WTC11 (cell line): ENCODE results near the gene PLA2G4A.

Experiments
- AFF4 ChIP-seq: sonication (generic); formaldehyde crosslinking; IDR thresholded peaks from 2 replicates; pipeline ENCODE4 v1.8.1; 2023; ENCODE audit warnings: mild to moderate bottlenecking, missing genetic modification reagents, borderline replicate concordance
- CBFB ChIP-seq: sonication (generic); formaldehyde crosslinking; IDR thresholded peaks from 2 replicates; pipeline ENCODE4 v1.8.1; 2022; ENCODE audit warnings: mild to moderate bottlenecking, low read depth, missing genetic modification reagents
- CTCF ChIP-seq: fragments of 200-600 bp; IDR thresholded peaks from 2 replicates; pipeline ENCODE4 v1.8.0; 2022; ENCODE audit warnings: antibody characterized with exemption
- FOXP1 ChIP-seq: sonication (generic); formaldehyde crosslinking; IDR thresholded peaks from 2 replicates; pipeline ENCODE4 v1.8.0; 2022; ENCODE audit warnings: missing genetic modification reagents, mild to moderate bottlenecking, moderate library complexity, borderline replicate concordance
- HMGA2 ChIP-seq: fragments of 250-450 bp; sonication (Bioruptor Pico); IDR thresholded peaks from 2 replicates; pipeline ENCODE4 v1.4.0; 2021; ENCODE audit warnings: mild to moderate bottlenecking, moderate library complexity
- NR1H2 ChIP-seq: sonication (generic); formaldehyde crosslinking; IDR thresholded peaks from 2 replicates; pipeline ENCODE4 v1.9.0; 2021; ENCODE audit warnings: mild to moderate bottlenecking, moderate library complexity, missing genetic modification reagents
- NR2C2 ChIP-seq: sonication (generic); formaldehyde crosslinking; IDR thresholded peaks from 2 replicates; pipeline ENCODE4 v1.8.0; 2022; ENCODE audit warnings: mild to moderate bottlenecking, missing genetic modification reagents
- TEAD1 ChIP-seq: sonication (generic); formaldehyde crosslinking; IDR thresholded peaks from 2 replicates; pipeline ENCODE4 v1.8.0; 2022; ENCODE audit warnings: mild to moderate bottlenecking, missing genetic modification reagents
- ZNF138 ChIP-seq: sonication (generic); formaldehyde crosslinking; conservative IDR thresholded peaks from 2 replicates; pipeline ENCODE4 v1.8.1; 2022; ENCODE audit warnings: mild to moderate bottlenecking, moderate library complexity, missing genetic modification reagents
- ZNF423 ChIP-seq: fragments of 250-450 bp; sonication (Bioruptor Pico); IDR thresholded peaks from 2 replicates; pipeline ENCODE4 v2.1.2; 2022; ENCODE audit warnings: mild to moderate bottlenecking, moderate library complexity
- TF ChIP-seq, protein P1 (sequence below): sonication (generic); formaldehyde crosslinking; IDR thresholded peaks from 2 replicates; pipeline ENCODE4 v1.8.0; 2023; ENCODE audit warnings: missing genetic modification reagents, mild to moderate bottlenecking, borderline replicate concordance
- TF ChIP-seq, protein P2 (sequence below): sonication (generic); formaldehyde crosslinking; IDR thresholded peaks from 2 replicates; pipeline ENCODE4 v1.8.0; 2022; ENCODE audit warnings: mild to moderate bottlenecking, missing genetic modification reagents
- TF ChIP-seq, protein P3 (sequence below): sonication (generic); formaldehyde crosslinking; IDR thresholded peaks from 2 replicates; pipeline ENCODE4 v1.8.1; 2022; ENCODE audit warnings: mild to moderate bottlenecking, missing genetic modification reagents, moderate library complexity, borderline replicate concordance

- TF ChIP-seq FOXP1 (CRISPR knock-in tag) = no peak
- TF ChIP-seq, protein P1, sequence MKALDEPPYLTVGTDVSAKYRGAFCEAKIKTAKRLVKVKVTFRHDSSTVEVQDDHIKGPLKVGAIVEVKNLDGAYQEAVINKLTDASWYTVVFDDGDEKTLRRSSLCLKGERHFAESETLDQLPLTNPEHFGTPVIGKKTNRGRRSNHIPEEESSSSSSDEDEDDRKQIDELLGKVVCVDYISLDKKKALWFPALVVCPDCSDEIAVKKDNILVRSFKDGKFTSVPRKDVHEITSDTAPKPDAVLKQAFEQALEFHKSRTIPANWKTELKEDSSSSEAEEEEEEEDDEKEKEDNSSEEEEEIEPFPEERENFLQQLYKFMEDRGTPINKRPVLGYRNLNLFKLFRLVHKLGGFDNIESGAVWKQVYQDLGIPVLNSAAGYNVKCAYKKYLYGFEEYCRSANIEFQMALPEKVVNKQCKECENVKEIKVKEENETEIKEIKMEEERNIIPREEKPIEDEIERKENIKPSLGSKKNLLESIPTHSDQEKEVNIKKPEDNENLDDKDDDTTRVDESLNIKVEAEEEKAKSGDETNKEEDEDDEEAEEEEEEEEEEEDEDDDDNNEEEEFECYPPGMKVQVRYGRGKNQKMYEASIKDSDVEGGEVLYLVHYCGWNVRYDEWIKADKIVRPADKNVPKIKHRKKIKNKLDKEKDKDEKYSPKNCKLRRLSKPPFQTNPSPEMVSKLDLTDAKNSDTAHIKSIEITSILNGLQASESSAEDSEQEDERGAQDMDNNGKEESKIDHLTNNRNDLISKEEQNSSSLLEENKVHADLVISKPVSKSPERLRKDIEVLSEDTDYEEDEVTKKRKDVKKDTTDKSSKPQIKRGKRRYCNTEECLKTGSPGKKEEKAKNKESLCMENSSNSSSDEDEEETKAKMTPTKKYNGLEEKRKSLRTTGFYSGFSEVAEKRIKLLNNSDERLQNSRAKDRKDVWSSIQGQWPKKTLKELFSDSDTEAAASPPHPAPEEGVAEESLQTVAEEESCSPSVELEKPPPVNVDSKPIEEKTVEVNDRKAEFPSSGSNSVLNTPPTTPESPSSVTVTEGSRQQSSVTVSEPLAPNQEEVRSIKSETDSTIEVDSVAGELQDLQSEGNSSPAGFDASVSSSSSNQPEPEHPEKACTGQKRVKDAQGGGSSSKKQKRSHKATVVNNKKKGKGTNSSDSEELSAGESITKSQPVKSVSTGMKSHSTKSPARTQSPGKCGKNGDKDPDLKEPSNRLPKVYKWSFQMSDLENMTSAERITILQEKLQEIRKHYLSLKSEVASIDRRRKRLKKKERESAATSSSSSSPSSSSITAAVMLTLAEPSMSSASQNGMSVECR (CRISPR knock-in tag) = no peak
- no peak for TF ChIP-seq TEAD1 (CRISPR knock-in tag)
- no peak for TF ChIP-seq AFF4 (CRISPR knock-in tag)
- no peak for TF ChIP-seq CTCF
- TF ChIP-seq, protein P2, sequence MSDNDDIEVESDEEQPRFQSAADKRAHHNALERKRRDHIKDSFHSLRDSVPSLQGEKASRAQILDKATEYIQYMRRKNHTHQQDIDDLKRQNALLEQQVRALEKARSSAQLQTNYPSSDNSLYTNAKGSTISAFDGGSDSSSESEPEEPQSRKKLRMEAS (CRISPR knock-in tag) = no peak
- TF ChIP-seq CBFB (CRISPR knock-in tag) = no peak
- TF ChIP-seq HMGA2 (CRISPR knock-in tag) = no peak
- TF ChIP-seq NR2C2 (CRISPR knock-in tag) = no peak
- no peak for TF ChIP-seq NR1H2 (CRISPR knock-in tag)
- TF ChIP-seq ZNF138 (CRISPR knock-in tag) = no peak
- no peak for TF ChIP-seq ZNF423
- TF ChIP-seq, protein P3, sequence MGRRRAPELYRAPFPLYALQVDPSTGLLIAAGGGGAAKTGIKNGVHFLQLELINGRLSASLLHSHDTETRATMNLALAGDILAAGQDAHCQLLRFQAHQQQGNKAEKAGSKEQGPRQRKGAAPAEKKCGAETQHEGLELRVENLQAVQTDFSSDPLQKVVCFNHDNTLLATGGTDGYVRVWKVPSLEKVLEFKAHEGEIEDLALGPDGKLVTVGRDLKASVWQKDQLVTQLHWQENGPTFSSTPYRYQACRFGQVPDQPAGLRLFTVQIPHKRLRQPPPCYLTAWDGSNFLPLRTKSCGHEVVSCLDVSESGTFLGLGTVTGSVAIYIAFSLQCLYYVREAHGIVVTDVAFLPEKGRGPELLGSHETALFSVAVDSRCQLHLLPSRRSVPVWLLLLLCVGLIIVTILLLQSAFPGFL (CRISPR knock-in tag) = no peak
These were observed 139.1 kb downstream of the PLA2G4A start for GRCh38 chr1:186967656-186968394.
